ENCODE measurements around the gene TBC1D22A. TPM values are rescaled to one million over a fixed set of nuclear protein-coding genes. Genes with fewer than 3 reads are reported as not detected.
"Not testable (repeated sequence)": the region's sequence is repeated elsewhere in the genome, so short reads cannot be mapped to it uniquely, and the experiment has no call there.

Gene TBC1D22A
- total RNA-seq, 4 donors from 2014 or later = 18.8 to 25.2 (median 23.1) TPM

DNA sequence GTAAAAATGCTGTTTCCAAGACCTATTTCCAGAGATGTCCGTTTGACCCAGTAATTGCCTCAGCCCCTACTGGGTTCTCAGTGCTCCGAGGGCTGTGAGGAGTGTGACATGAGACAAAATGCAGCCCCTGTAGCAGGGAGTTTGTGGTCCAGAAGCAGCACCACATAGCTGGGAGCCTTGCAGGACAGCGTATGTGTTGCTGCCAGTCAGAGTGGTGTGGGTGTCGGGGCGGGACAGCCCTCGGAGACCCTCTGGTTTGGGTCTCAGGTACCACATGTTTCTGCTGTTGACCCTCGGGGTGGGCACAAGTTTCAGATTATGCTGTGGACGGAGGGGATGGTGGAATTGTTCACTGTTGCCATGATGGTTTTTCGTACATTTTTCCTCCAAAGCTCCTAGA, 17.2 kb downstream of the TBC1D22A start:
- no peak for TF ChIP-seq POLR2A (IDR thresholded peaks at IDR 0.05)
- TF ChIP-seq, protein P1, sequence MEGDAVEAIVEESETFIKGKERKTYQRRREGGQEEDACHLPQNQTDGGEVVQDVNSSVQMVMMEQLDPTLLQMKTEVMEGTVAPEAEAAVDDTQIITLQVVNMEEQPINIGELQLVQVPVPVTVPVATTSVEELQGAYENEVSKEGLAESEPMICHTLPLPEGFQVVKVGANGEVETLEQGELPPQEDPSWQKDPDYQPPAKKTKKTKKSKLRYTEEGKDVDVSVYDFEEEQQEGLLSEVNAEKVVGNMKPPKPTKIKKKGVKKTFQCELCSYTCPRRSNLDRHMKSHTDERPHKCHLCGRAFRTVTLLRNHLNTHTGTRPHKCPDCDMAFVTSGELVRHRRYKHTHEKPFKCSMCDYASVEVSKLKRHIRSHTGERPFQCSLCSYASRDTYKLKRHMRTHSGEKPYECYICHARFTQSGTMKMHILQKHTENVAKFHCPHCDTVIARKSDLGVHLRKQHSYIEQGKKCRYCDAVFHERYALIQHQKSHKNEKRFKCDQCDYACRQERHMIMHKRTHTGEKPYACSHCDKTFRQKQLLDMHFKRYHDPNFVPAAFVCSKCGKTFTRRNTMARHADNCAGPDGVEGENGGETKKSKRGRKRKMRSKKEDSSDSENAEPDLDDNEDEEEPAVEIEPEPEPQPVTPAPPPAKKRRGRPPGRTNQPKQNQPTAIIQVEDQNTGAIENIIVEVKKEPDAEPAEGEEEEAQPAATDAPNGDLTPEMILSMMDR (IDR thresholded peaks at IDR 0.05 in 4 of 5, conservative IDR thresholded peaks at IDR 0.05 in 1 of 5) = no peak
- intact Hi-C loops (cut with DNase I; ENCODE audit: low total_unique reads) = no loop called here
- no peaks in the 10 kb centered on the region for H3K27me3 ChIP-seq
- H3K9me3 ChIP-seq = no peaks in the 10 kb centered on the region
- no peak overlapping the region for H3K4me3 ChIP-seq
- no peak overlapping the region for H3K27ac ChIP-seq
- ATAC-seq (no peak), DNase-seq (no peak)
- H3K4me1 ChIP-seq = peaks cover 5 to 23% of the 10 kb centered on the region in 2 donors
- H3K36me3 ChIP-seq = no peaks in the 10 kb centered on the region
- in situ Hi-C loops (cut with MboI; ENCODE audit: low sequenced_read_pairs in 4 of 4) = loop anchor here in 1 of 4 donors (25.0 kb wide), 1 partner anchor 217 kb away; no protein-coding TSS in a partner anchor

DNA sequence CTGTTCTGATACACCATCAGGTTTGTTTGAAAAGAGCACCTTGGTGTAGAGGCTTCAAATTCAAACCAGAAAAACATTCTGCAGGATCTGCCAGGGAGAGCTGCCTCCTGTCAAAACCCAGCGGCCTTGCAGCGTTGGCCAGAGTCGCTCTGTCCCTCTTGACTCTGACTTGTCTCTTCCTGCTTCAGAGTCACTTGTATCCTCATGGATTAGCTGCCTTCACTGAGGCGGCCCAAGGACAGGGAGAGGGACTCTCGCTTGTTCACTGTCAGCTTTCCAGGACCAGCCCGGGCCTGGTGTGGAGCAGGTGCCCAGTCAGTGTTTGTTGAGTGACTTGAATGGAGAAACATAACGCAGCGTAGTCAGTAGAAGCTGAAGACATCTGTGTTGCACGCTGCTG, 18.0 kb downstream of the TBC1D22A start:
- in situ Hi-C loops (cut with MboI; ENCODE audit: low sequenced_read_pairs in 4 of 4) (loop anchor here in 1 of 4 donors (25.0 kb wide), 1 partner anchor 218 kb away; no protein-coding TSS in a partner anchor), intact Hi-C loops (cut with DNase I; ENCODE audit: low total_unique reads) (no loop called here)
- TF ChIP-seq POLR2A (IDR thresholded peaks at IDR 0.05) = no peak
- TF ChIP-seq, protein P1 (IDR thresholded peaks at IDR 0.05 in 4 of 5, conservative IDR thresholded peaks at IDR 0.05 in 1 of 5) = no peak
- Histone ChIP-seq H3K27ac (no peak overlapping the region), H3K27me3 (no peaks in the 10 kb centered on the region), H3K4me3 (no peak overlapping the region), H3K36me3 (no peaks in the 10 kb centered on the region), H3K4me1 (peaks cover 2 to 18% of the 10 kb centered on the region in 2 donors), H3K9me3 (no peaks in the 10 kb centered on the region)
- ATAC-seq (no peak), DNase-seq (no peak)

DNA sequence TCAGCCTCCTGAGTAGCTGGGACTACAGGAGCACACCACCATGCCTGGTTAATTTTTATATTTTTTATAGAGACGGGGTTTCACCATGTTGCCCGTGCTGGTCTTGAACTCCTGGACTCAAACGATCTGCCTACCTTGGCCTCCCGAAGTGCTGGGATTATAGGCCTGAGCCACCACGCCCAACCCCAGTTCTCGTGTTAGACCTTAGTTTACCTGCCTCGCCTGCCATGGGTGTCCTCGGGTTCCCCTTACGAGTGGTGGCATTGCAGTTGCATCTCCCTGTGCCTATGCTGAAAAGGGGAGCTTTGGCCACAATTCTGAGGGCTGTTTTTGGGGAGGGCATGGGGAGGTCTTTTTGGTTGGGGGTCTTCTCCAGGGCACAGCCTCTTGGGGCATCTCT, 18.8 kb downstream of the TBC1D22A start:
- in situ Hi-C loops (cut with MboI; ENCODE audit: low sequenced_read_pairs in 4 of 4) = loop anchor here in 1 of 4 donors (25.0 kb wide), 1 partner anchor 219 kb away; no protein-coding TSS in a partner anchor
- TF ChIP-seq, protein P1 (IDR thresholded peaks at IDR 0.05 in 4 of 5, conservative IDR thresholded peaks at IDR 0.05 in 1 of 5) = no peak
- TF ChIP-seq POLR2A (IDR thresholded peaks at IDR 0.05) = no peak
- ATAC-seq = no peak

DNA sequence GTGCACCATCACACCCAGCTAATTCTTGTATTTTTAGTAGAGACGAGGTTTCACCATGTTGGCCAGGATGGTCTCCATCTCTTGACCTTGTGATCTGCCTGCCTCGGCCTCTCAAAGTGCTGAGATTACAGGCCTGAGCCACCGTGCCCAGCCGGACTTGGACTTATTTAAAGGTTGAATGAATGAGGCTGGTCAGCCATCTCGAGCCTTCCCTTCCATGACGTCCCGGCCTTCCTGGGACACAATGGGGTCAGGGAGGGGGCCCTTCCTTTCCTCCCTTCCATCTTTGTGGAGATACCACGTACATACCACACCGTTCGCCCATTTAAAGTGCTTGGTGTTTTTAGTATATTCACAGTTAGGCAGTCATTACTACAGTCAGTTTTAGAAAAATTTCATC, 19.8 kb downstream of the TBC1D22A start:
- H3K4me3 ChIP-seq; intact Hi-C loops (cut with DNase I; ENCODE audit: low total_unique reads); H3K9me3 ChIP-seq; H3K27me3 ChIP-seq; ATAC-seq; H3K36me3 ChIP-seq; DNase-seq; H3K4me1 ChIP-seq; H3K27ac ChIP-seq: not testable (repeated sequence)
- in situ Hi-C loops (cut with MboI; ENCODE audit: low sequenced_read_pairs in 4 of 4) = loop anchor here in 1 of 4 donors (25.0 kb wide), 1 partner anchor 220 kb away; no protein-coding TSS in a partner anchor

More for the DNA sequence above, 18.8 kb downstream of the TBC1D22A start:
- Histone ChIP-seq H3K27me3 (no peaks in the 10 kb centered on the region), H3K36me3 (no peaks in the 10 kb centered on the region), H3K4me1 (peaks cover 0 to 10% of the 10 kb centered on the region in 2 donors), H3K27ac (no peak overlapping the region), H3K4me3 (no peak overlapping the region), H3K9me3 (no peaks in the 10 kb centered on the region)
- no peak for DNase-seq
- intact Hi-C loops (cut with DNase I; ENCODE audit: low total_unique reads) = no loop called here

DNA sequence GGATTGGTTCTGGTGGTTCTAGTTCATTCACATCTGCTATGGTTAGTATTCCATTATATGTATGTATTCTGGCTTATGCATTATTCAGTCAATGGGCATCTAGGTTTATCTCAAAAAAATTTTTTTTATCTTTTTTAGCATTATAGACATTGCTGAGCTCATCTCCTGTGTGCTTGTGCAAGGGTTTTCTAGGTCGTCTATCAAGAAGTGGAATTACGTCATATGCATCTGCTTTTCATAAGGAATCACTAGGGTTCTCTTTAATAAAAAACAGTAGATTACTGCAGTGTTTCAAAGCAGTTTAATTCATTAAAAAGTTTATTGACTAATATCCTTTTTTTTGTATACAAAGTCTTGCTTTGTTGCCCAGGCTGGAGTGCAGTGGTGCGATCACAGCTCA, 21.3 kb downstream of the TBC1D22A start:
- TF ChIP-seq, protein P1 (IDR thresholded peaks at IDR 0.05 in 4 of 5, conservative IDR thresholded peaks at IDR 0.05 in 1 of 5) = no peak
- no peak for TF ChIP-seq POLR2A (IDR thresholded peaks at IDR 0.05)
- Histone ChIP-seq H3K4me3 (no peak overlapping the region), H3K27me3 (no peaks in the 10 kb centered on the region), H3K27ac (no peak overlapping the region), H3K36me3 (no peaks in the 10 kb centered on the region), H3K9me3 (no peaks in the 10 kb centered on the region), H3K4me1 (no peaks in the 10 kb centered on the region)
- intact Hi-C loops (cut with DNase I; ENCODE audit: low total_unique reads) = no loop called here
- in situ Hi-C loops (cut with MboI; ENCODE audit: low sequenced_read_pairs in 4 of 4) = loop anchor here in 1 of 4 donors (25.0 kb wide), 1 partner anchor 221 kb away; no protein-coding TSS in a partner anchor
- DNase-seq = no peak
- no peak for ATAC-seq

Data from gastrocnemius medialis (tissue), 4 donors.